ENCODE measurements around the gene HLTF.
"Not testable (repeated sequence)": the region's sequence is repeated elsewhere in the genome, so short reads cannot be mapped to it uniquely, and the experiment has no call there.

The HLTF gene

DNA sequence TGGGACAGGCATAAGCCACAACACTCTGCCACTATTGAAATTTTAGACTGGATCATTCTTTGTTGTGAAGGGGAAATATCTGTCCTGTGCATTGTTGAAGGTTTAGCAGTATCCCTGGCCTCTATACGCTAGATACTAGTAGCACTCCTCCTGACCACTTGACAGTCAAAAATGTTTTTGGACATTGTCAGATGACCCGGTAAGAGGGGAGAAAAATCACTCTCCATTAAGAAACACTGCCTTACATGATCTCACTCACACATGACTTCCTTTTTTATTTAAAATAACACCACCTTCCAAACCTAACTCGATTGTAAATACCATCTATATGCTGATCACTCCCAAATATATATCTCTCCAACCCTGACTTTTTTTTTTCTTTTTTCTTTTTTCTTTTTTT, 15.3 kb upstream of the HLTF start:
- Mint-ChIP-seq H3K9me3 (peaks cover 11% of the 10 kb centered on the region), H3K4me1 (ENCODE audit: low read depth) (no peaks in the 10 kb centered on the region), H3K27me3 (peaks cover 6% of the 10 kb centered on the region), H3K36me3 (ENCODE audit: low read depth) (no peaks in the 10 kb centered on the region), H3K27ac (no peak overlapping the region), H3K4me3 (no peak overlapping the region)
- no peak for DNase-seq

DNA sequence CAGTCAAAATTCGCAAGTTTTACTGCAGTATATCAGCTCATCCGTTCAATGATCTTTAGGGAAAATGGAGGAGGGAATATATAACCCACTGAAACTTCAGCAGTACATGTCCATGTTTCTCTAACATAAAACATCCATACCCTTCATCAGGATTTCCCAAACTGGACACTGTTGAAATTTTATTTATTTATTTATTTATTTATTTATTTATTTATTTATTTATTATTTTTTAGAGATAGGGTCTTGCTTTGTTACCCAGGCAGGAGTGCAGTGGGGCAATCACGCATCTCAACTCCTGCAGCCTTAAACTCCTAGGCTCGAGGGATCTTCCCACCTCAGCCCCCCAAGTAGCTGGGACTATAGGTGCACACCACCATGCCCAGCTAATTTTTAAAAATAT, 14.8 kb upstream of the HLTF start:
- Mint-ChIP-seq H3K27ac (no peak overlapping the region), H3K9me3 (peaks cover 7% of the 10 kb centered on the region), H3K4me3 (no peak overlapping the region), H3K27me3 (peaks cover 6% of the 10 kb centered on the region), H3K4me1 (ENCODE audit: low read depth) (no peaks in the 10 kb centered on the region), H3K36me3 (ENCODE audit: low read depth) (no peaks in the 10 kb centered on the region)
- no peak for DNase-seq

DNA sequence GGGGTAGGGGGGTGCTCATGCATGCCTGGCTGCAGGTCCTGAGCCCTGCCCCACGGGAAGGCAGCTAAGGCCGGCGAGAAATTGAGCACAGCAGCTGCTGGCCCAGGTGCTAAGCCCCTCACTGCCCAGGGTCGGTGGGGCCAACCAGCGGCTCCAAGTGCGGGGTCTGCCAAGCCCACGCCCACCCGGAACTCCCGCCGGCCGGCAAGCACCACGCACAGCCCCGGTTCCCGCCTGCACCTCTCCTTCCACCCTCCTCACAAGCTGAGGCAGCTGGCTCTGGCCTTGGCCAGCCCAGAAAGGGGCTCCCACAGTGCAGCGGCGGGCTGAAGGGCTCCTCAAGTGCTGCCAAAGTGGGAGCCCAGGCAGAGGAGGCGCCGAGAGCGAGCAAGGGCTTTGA, 11.7 kb upstream of the HLTF start:
- H3K9me3 Mint-ChIP-seq; H3K4me1 Mint-ChIP-seq (ENCODE audit: low read depth); H3K27ac Mint-ChIP-seq; DNase-seq; H3K4me3 Mint-ChIP-seq; H3K27me3 Mint-ChIP-seq; H3K36me3 Mint-ChIP-seq (ENCODE audit: low read depth): not testable (repeated sequence)

DNA sequence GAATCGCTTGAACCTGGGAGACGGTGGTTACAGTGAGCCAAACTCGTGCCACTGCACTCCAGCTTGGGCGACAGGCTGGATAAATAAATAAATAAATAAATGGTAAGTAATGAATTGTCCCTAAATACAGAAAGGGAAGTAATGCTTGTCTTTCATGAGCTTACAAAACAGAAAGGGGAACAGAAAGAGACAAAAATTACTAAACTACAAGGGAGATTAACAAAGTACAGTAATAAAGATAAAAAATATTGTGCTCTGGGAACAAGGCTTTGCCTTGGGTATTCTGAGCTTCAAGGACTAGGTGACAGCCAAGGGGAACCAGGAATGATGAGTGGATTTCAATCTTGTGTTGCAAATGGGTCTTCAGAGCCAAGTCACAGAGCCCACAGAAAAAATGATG, 9.2 kb upstream of the HLTF start:
- no peaks in the 10 kb centered on the region for H3K4me1 Mint-ChIP-seq (ENCODE audit: low read depth)

DNA sequence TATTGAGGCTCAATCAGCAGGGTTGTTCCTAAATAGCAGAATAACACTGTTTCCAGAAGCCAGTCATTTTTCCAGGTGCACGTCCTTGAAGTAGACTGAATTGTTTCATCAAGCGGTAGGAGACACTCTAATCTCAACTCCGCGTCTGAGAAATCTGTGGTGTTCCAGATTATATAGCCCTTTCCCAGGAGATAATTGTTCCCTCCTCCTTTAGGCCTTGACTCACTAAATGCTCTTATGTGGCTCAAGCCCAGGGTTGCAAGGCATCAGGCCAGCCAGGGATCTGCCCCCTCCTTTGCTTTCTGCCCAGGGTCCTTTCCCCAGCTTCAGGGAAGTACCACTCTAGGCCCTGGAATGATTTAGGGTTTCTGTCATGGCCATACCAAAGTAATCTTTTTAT, 5.7 kb upstream of the HLTF start:
- Mint-ChIP-seq H3K9me3 (no peaks in the 10 kb centered on the region), H3K4me3 (no peak overlapping the region), H3K27me3 (no peaks in the 10 kb centered on the region), H3K4me1 (ENCODE audit: low read depth) (peaks cover 7% of the 10 kb centered on the region), H3K36me3 (ENCODE audit: low read depth) (no peaks in the 10 kb centered on the region), H3K27ac (no peak overlapping the region)
- no peak for DNase-seq

More for the DNA sequence above, 9.2 kb upstream of the HLTF start:
- no peak overlapping the region for H3K4me3 Mint-ChIP-seq
- no peak overlapping the region for H3K27ac Mint-ChIP-seq
- no peaks in the 10 kb centered on the region for H3K36me3 Mint-ChIP-seq (ENCODE audit: low read depth)
- H3K9me3 Mint-ChIP-seq: no peaks in the 10 kb centered on the region
- DNase-seq: no peak
- H3K27me3 Mint-ChIP-seq: no peaks in the 10 kb centered on the region

DNA sequence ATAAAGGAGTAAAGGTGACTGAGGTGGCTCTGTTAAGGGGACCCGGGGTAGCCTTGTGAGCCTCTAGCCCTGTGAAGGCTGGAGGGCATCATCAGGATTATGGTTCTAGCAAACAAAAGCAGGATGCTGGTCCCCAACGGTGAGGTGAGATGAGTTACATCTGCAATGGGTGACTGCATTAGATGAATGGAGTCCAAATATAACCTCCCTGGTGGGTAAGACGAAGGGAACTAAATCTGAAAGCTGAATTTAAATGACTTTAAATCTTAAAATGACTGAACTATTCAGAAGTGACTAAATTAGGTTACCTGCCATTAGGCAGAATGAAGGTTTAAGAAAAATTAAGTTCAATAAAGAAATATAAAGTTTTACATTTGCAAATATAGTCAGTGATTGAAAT, 4.6 kb upstream of the HLTF start:
- Mint-ChIP-seq H3K36me3 (ENCODE audit: low read depth) (peaks cover 3% of the 10 kb centered on the region), H3K9me3 (peaks cover 3% of the 10 kb centered on the region), H3K4me3 (no peak overlapping the region), H3K27me3 (no peaks in the 10 kb centered on the region), H3K27ac (no peak overlapping the region), H3K4me1 (ENCODE audit: low read depth) (peaks cover 11% of the 10 kb centered on the region)
- DNase-seq: no peak

DNA sequence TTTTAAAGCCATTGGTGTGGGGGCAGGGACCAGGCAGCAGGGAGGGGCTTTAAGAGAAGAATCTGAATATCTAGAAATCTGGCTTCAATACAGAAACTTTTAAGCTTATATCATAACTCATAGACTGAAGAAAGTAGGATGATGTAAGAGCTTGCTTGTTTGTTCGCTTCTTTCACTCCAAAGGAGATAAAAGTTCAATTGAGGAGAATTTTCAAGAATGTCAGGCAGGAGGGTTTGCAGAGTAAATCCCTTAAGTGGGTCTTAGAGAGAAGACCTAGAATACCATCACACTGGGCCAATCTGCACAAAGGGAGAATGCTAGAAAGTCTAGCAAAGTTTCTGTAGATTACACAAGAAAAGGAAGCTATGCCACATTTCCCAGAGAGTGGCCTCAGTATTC, 4.1 kb upstream of the HLTF start:
- no peak overlapping the region for H3K27ac Mint-ChIP-seq
- peaks cover 5% of the 10 kb centered on the region for H3K36me3 Mint-ChIP-seq (ENCODE audit: low read depth)
- peaks cover 3% of the 10 kb centered on the region for H3K9me3 Mint-ChIP-seq
- no peak for DNase-seq
- H3K4me3 Mint-ChIP-seq: no peak overlapping the region
- no peaks in the 10 kb centered on the region for H3K27me3 Mint-ChIP-seq
- peaks cover 15% of the 10 kb centered on the region for H3K4me1 Mint-ChIP-seq (ENCODE audit: low read depth)

DNA sequence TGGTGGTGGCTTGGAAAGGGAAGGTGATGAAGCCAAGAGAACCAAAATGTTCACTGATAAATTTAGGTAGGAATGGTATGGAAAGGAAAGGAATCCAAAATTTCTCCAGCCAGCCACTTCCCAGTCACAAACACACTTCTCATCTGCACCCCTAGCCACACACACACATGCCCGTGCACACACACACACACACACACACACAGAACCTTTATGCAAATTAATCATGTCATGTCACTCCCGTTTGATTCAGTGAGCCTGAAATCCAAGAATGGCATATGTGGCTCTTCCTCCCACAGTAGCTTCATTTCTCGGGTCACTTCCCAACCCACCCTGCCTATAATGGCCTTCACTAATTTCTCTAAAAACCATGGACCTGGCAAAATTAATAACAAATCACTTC, 3.1 kb upstream of the HLTF start:
- no peaks in the 10 kb centered on the region for H3K27me3 Mint-ChIP-seq
- DNase-seq: no peak
- H3K9me3 Mint-ChIP-seq: peaks cover 3% of the 10 kb centered on the region
- H3K4me1 Mint-ChIP-seq (ENCODE audit: low read depth): peaks cover 23% of the 10 kb centered on the region
- H3K27ac Mint-ChIP-seq: no peak overlapping the region
- H3K36me3 Mint-ChIP-seq (ENCODE audit: low read depth): peaks cover 5% of the 10 kb centered on the region
- H3K4me3 Mint-ChIP-seq: no peak overlapping the region

DNA sequence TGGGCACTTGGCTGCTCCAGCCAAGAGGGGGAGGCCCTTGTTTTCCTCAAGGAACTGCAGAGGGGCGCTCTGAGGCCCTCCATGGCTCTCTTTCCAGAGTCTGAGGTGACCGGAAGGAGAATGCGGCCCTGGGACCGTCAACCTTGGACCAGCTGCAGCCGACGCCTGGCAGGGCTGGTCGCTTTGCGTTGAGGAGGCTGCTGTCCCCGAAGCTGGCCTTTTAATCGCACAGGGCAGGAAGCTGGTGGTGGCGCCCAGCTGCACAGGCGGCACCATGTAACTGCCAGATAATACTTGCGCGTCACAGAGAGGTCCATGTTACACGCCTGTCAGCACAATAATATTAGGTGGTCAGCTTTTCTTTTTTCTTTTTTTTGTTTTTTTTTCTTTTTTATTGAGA, 875 bp upstream of the HLTF start:
- H3K4me3 Mint-ChIP-seq: no peak overlapping the region
- H3K27me3 Mint-ChIP-seq: no peaks in the 10 kb centered on the region
- H3K36me3 Mint-ChIP-seq (ENCODE audit: low read depth): peaks cover 17% of the 10 kb centered on the region
- H3K27ac Mint-ChIP-seq: no peak overlapping the region
- H3K9me3 Mint-ChIP-seq: peaks cover 3% of the 10 kb centered on the region
- DNase-seq: peak; percentile 31
- H3K4me1 Mint-ChIP-seq (ENCODE audit: low read depth): peaks cover 28% of the 10 kb centered on the region

DNA sequence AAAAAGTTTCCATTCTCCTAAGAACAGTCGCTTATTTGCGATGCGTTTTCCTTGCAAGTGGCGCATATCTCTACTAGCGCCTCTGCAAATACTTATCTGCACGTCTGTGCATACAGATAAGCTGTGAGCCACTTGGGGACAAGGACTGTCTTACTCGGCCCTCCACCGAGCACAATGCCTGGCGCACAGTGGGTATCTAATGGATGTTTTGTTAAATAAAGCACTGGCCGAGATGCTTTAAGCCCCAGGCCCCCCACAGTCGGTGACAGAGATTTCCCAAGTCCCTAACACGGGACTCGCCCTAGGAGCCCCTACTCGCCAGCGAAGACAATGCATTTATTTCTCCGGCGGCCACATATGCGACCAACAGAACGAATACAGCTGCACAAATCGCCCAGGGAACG, 503 bp downstream of the HLTF start:
- Mint-ChIP-seq H3K9me3 (peaks cover 3% of the 10 kb centered on the region), H3K27me3 (no peaks in the 10 kb centered on the region), H3K4me1 (ENCODE audit: low read depth) (peaks cover 30% of the 10 kb centered on the region), H3K27ac (peak overlapping the region; percentile 93), H3K36me3 (ENCODE audit: low read depth) (peaks cover 27% of the 10 kb centered on the region), H3K4me3 (peak overlapping the region; percentile 94)
- DNase-seq: no peak

DNA sequence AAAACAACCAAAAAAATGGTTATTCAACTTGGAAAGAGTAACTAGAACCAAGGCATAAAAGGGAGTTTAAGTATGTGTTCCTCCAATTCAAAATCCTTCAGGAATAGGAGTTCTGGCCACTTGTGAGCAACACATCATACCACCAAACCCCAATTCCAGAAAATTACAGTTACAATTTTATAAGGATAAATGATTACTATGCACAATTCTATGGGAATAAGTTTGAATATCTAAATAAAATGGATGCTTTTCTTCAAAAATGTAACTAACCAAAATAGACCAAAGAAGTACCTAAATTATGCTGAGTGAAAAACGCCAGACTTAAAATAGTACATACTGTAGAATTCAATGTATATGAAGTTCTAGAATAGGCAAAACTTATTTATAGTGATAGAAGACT, 4.6 kb downstream of the HLTF start:
- Mint-ChIP-seq H3K36me3 (ENCODE audit: low read depth) (peaks cover 38% of the 10 kb centered on the region), H3K9me3 (peaks cover 2% of the 10 kb centered on the region), H3K4me1 (ENCODE audit: low read depth) (peaks cover 30% of the 10 kb centered on the region), H3K4me3 (no peak overlapping the region), H3K27me3 (no peaks in the 10 kb centered on the region), H3K27ac (no peak overlapping the region)
- DNase-seq: no peak

DNA sequence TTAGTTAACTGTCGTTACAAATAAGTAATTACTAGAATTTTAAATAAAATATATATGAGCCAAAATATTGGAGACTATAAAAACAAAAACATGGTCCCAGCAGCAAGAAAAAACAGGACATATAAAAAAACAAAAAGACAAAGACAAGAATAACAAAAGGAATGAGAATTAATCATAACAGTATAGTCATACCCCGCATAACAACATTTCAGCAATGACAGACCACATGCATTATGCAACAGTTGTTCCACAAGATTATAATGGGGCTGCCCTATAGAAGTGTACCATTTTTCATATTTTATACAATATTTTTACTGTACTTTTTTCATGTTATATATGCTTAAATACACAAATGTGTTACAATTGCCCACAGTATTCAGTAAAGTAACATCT, 5.6 kb downstream of the HLTF start:
- H3K27ac Mint-ChIP-seq: no peak overlapping the region
- no peaks in the 10 kb centered on the region for H3K9me3 Mint-ChIP-seq
- no peak for DNase-seq
- H3K4me3 Mint-ChIP-seq: no peak overlapping the region
- H3K27me3 Mint-ChIP-seq: no peaks in the 10 kb centered on the region
- peaks cover 25% of the 10 kb centered on the region for H3K4me1 Mint-ChIP-seq (ENCODE audit: low read depth)
- peaks cover 33% of the 10 kb centered on the region for H3K36me3 Mint-ChIP-seq (ENCODE audit: low read depth)

DNA sequence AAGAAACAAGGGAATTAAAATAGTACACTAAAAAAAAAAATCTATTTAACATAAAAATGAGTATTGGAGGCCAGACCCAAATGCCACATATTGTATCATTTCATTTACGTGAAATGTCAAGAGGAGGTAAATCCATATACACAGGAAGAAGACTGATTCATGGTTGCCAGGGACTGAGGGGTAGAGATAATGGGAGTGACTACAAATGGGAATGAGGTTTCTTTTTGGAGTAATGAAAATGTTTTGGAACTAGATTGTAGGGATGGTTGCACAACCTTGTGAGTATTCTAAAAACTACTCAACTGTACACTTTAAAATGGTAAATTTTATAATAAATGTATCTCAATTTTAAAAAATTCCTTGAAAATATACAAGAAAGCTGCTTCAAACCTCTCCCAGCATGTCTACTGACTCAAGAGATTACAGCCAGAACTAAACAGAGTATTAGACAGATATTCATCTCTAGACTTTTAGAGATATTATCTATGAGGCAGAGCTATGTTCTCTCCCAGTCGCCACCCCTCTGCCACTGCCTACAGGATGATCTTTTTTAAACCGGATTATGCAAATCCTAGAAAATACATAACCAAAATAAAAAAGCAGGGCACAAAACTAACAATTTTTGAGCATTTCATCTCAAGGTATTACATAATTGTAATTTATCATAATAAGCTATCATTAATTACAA, 6.2 kb downstream of the HLTF start:
- Mint-ChIP-seq H3K27ac (no peak overlapping the region), H3K4me3 (no peak overlapping the region), H3K4me1 (ENCODE audit: low read depth) (peaks cover 22% of the 10 kb centered on the region), H3K27me3 (no peaks in the 10 kb centered on the region), H3K36me3 (ENCODE audit: low read depth) (peaks cover 36% of the 10 kb centered on the region), H3K9me3 (no peaks in the 10 kb centered on the region)
- DNase-seq: no peak

DNA sequence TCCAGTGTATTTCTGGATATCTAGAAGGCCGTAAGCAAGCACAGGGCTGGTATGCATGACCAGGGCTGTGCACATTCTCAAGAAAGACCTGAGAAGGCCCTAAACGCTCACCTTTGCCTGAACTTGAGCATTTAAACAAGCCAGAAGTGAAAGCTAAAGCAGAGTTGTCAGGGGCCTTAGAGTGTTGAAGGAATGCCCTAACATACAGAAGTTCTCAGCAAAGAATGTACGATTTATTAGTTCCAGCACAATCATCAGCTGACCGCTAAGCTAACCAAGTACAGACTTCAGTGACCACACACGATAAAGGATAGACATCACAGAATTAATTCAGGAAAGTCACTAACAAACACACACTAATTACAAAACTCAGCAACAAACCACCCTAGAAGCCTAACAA, 8.7 kb downstream of the HLTF start:
- peaks cover 39% of the 10 kb centered on the region for H3K36me3 Mint-ChIP-seq (ENCODE audit: low read depth)
- H3K27ac Mint-ChIP-seq: no peak overlapping the region
- H3K4me1 Mint-ChIP-seq (ENCODE audit: low read depth): peaks cover 10% of the 10 kb centered on the region
- no peak overlapping the region for H3K4me3 Mint-ChIP-seq
- no peak for DNase-seq
- H3K27me3 Mint-ChIP-seq: no peaks in the 10 kb centered on the region
- H3K9me3 Mint-ChIP-seq: no peaks in the 10 kb centered on the region

DNA sequence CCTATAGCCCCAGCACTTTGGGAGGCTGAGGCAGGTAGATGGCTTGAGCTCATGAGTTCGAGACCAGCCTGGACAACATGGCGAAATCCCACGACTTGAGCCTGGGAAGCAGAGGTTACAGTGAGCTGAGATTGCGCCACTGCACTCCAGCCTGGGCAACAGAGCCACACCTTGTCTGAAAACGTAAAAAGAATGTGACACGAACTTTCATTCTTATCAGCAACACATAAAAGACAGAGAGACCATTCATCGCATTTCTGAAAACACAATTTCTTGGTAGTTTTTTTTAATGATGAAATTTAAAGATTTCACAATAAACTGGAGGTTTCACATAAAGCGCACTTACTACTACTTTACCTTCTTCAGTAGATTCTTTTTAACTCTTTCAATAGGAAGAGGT, 18.4 kb downstream of the HLTF start:
- Mint-ChIP-seq H3K27me3 (no peaks in the 10 kb centered on the region), H3K9me3 (no peaks in the 10 kb centered on the region), H3K36me3 (ENCODE audit: low read depth) (peaks cover 70% of the 10 kb centered on the region), H3K27ac (no peak overlapping the region), H3K4me3 (no peak overlapping the region), H3K4me1 (ENCODE audit: low read depth) (no peaks in the 10 kb centered on the region)
- DNase-seq: no peak

DNA sequence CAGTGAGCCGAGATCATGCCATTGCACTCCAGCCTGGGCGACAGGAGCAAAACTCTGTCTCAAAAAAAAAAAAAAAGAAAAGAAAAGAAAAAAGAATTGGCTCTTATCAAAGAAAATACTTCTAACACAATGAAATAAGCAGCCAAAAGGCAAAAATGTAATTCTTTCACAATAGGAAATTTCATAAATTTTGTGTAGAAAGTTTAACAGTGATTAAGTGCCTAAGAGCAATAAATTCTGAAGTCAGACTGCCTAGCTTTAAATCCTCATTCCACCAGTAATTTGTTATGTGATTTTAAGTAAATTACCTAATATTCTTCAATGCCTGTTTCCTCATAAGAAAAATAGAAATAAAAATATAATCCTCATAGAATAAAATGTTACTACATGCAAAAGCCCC, 24.6 kb downstream of the HLTF start:
- no peak for DNase-seq
- Mint-ChIP-seq H3K4me3 (no peak overlapping the region), H3K27me3 (no peaks in the 10 kb centered on the region), H3K27ac (no peak overlapping the region), H3K4me1 (ENCODE audit: low read depth) (peaks cover 3% of the 10 kb centered on the region), H3K9me3 (no peaks in the 10 kb centered on the region), H3K36me3 (ENCODE audit: low read depth) (peaks cover 70% of the 10 kb centered on the region)
